HG03432 (cell line): ENCODE measurements around the gene CPNE5.

ENCODE experiments used
- ATAC-seq: cut with Tn5 transposase; IDR thresholded peaks from one replicate; pipeline ENCODE4 v1.9.1; 2021; ENCODE audit warnings: mild to moderate bottlenecking, moderate library complexity; ENCODE audit not compliant: unreplicated experiment

CPNE5 gene

DNA sequence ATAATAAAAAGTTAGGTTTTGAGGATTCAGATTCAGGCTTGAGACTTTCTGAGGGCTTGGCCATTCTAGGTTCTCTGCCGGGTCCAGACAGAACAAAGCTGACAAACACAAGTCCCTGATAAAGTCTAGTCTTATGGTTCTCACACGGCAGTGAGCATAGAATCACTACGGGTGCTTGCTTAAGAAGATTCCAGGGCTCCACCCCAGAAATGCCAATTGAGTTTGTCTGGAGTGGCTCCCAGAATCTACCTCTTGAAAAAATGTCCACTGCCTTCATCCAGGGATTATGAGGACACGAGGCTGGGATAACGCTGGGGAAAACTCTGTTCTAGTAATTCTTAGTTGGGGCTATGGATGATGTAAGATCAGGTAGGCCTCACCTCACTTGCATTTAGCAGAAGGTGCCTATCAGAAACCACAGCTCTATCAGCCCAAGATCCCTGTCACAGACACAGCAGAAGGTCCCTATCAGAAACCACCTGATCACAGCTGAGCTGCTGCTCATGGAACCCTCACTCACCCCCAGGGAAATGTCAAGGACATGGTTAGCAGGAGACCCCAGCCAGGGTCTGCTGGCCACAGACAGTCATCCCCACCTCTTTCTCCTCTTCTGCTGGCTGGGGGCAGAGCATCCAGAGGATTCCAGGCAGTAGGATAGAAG lies 89.3 kb downstream of the CPNE5 start:
- ATAC-seq, result no peak

GRCh38 chr6:36746251-36746650 lies 93.0 kb downstream of the CPNE5 start:
- no peak for ATAC-seq

DNA sequence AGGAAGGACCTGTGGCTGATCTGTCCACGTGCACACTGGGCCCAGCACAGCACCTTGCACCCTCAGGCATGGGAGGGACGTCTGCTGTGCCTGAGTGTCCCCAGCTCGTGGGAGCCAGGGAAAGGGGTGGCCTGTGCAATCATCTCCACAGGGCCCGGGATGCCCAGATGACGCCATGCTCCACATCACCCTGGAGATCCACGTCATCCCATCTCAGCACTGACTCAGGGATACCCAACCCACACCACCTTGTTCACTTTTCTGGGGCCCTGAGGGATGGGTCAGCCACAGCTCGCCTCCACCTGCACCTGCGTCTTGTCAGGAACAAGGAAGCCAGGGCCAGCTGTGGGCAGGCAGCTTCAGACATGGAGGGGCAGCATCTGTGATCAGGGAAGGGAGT lies 93.4 kb downstream of the CPNE5 start:
- ATAC-seq, result no peak

GRCh38 chr6:36745283-36745682 lies 94.0 kb downstream of the CPNE5 start:
- ATAC-seq, result no peak

DNA sequence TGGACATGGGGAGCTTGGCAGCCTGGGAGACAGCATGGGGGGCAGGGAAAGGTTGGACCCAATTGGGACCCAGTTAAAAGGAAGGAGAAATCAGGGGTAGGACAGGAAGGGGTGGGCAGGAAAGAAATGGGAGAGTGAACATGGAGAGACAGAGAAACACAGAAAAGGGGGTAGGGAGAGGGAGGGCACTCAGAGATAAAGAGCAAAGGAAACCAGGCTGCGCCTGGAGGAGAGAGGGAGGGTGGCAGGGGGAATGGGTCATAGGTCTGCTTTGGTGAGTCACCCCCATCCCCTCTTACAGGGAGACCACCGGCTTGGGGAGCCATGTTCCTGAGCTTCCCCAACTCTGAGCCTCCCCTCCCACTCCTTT lies 95.0 kb downstream of the CPNE5 start:
- no peak for ATAC-seq

DNA sequence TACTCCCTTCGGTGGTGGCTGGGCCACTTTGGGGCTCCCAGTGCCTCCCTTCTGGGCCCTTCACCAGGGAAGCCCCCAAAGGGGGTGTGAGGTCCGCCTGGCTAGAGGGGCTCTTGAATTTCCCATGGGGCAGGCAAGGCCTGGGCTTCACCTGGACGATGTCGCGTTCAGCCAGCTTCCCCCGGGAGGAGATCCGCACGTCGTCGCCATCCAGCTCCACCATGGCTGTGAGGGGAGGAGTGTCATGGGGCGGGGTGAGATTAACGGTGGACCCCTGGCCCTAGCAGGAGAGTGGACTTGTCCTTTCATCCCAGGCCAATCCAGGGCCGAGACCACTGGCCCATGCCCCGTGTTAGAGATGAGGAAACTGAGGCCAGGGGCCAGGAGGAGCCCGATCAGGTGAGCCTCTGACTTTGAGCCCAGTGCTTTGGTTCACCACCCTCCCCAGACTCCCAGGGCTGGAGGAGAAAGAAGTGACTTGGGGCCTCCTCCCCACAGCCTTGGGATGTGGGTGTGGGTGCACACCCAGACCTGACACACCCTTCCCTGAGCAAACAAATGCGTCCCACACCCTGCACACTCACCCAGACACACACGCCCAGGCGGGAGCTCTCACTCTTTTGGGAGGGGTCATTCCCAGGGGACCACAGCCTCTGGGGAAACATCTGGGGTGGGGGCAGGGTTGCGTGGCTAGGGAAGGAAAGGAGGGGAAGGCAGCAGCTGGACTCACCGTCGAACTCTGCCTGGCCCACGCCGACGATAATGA lies 95.5 kb downstream of the CPNE5 start:
- ATAC-seq, result no peak

GRCh38 chr6:36743032-36743431 lies 96.2 kb downstream of the CPNE5 start:
- no peak for ATAC-seq

DNA sequence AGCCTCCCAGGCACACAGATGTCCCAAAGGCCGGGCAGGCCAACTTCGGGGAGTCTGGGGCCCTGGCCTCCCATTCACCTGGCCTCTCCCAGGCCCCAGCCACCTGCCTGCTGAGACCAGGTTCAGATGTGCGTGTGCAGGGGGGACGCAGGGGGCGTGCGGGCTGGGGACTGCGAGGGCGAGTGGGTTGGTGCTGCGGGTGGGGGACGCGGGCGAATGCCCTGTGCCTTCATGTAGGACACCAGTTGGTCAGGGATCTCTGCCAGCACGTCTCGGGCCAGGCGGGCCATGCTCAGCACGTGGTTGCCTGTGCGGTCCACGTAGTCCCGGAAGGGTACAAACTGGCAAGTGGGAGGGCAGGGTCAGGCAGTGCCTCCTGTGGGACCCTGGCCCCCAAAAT lies 97.1 kb downstream of the CPNE5 start:
- ATAC-seq, result no peak

DNA sequence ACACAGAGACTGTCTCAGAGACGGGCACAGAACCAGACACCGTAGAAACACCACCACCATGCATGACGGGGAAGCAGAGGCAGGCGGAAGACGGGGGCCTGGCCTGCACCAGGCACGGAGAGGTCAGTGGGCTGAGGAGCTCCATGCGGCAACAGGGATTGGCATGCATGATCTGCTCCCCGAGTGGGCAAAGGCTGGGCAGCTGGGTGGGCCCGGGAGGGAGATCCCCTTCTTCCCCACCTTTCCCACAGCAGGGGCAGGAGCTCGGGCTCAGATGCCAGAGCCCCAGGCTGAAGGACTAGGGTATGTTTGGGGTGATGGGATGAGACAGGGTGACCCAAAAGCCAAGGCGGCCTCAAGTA lies 98.4 kb downstream of the CPNE5 start:
- ATAC-seq, result no peak

DNA sequence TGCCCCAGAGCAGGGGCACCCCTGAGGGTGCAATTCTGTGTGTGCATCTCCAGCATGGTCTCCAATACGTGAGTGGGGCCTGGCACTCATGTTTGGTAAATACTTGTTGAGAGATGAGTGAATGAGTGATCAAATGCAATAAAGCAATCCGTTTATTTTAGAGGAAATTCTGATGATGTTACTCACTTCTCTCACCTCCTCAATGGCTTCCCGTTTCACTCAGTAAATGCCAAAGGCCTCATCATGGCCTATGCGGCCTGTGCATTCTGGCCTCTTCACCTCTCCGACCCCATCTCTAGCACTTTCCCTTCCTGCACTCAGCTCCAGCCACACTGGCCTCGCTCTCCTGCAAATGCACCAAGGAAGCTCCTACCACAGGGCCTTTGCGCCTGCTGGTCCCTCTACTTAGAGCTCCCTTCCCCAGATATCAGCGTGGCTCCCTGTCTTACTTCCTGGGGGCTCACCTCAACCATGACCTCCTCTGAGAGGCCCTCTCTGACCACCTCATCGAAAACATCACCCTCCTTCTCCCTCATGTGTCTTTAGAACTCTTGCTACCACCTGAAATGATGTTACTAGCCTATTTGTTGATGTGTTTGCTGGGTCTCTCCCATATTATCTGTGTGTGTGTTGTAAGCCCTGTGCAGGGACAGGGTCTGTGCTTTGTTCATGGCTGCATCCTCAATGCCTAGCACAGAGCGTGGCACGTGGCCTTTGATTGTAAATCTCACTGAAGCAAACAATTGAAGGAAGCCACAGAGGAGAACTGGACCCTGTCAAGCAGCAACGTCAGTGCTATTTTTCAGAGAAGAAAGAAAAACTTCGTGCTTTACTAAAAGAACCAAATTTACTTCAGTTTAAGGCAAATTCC lies 99.1 kb downstream of the CPNE5 start:
- ATAC-seq, result no peak

- ATAC-seq, result no peak
Measured at GRCh38 chr6:36738108-36738507, 101.1 kb downstream of the CPNE5 start.

- no peak for ATAC-seq
Measured at GRCh38 chr6:36737043-36737785, 102.0 kb downstream of the CPNE5 start.

- ATAC-seq, result no peak
Measured at GRCh38 chr6:36735110-36736071, 103.9 kb downstream of the CPNE5 start.

DNA sequence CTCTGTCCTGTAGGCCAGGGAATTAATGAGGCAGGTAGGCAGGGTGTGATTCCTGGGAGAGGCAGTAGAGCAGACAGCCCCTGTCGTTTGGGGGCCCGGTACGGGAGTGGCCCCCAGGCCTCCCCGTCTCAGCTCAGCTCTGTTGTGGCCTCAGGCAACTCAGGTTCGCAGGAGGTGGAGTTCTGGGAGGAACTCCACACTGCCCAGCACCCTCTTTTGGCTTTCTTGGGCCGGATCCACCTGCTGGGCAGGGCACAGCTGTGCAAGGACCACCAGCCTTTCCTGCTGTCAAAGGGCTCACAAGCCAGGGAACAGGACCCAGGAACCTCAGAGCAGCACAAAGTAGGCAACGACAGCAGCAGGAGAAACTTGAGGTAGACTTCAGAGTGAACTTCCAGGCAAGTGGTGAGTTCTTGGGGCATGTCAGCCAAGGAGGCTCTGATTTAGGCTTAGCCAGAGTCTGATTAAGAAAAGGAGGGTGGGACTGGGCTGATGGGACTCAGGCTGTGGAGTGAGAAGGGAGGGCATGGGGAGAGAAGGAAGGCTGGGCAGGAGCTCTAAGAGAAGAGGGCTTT lies 104.7 kb downstream of the CPNE5 start:
- no peak for ATAC-seq

DNA sequence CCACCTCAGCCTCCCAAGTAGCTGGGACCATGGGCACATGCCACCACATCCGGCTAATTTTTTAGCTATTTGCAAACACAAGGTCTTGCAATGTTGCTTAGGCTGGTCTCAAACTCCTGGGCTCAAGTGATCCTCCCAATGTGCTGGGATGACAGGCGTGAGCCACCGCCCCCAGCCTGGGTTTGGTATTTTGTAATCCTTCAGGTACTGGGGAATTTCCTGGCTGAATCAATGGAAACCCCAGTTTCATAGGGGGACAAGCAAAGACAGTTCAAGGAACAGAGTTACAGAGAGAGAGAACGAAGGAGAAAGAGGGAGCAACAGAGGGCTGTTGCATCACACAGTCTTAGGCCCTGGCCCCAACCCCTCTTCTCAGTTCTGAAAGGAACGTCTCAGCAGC lies 105.9 kb downstream of the CPNE5 start:
- ATAC-seq, result no peak

DNA sequence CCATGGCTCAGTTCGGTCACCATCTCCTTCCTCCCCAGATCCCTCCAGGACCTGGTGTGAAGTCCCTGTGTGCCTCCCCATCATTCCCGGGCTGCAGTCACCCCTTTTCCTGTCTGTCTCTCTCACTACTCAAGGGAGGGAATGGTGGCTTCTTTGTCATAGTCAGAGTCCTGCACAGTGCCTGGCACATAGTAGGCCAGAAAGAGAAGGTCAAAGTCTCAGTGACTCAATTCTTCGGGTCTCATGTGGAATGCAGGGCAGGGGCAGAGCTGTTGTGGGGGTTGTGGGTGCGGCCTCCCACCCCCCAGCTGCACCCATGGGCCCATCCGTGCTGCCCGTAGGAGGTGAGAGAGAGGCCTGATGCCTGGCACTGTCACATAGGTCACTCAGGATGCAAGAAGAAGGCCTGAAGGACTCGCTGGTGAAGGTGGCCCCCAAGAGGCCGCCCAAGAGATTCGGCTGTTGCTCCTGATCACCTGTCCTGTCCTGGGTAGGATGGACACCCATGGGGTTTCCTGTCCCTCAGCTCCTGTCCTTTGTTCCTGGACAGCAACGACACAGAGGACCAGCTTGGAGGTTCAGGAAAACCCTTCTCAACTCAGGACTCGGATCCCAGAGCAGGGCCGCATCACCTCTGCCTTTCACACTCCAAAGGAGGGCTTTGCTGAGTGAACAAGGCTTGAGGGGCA lies 107.5 kb downstream of the CPNE5 start:
- ATAC-seq, result no peak

DNA sequence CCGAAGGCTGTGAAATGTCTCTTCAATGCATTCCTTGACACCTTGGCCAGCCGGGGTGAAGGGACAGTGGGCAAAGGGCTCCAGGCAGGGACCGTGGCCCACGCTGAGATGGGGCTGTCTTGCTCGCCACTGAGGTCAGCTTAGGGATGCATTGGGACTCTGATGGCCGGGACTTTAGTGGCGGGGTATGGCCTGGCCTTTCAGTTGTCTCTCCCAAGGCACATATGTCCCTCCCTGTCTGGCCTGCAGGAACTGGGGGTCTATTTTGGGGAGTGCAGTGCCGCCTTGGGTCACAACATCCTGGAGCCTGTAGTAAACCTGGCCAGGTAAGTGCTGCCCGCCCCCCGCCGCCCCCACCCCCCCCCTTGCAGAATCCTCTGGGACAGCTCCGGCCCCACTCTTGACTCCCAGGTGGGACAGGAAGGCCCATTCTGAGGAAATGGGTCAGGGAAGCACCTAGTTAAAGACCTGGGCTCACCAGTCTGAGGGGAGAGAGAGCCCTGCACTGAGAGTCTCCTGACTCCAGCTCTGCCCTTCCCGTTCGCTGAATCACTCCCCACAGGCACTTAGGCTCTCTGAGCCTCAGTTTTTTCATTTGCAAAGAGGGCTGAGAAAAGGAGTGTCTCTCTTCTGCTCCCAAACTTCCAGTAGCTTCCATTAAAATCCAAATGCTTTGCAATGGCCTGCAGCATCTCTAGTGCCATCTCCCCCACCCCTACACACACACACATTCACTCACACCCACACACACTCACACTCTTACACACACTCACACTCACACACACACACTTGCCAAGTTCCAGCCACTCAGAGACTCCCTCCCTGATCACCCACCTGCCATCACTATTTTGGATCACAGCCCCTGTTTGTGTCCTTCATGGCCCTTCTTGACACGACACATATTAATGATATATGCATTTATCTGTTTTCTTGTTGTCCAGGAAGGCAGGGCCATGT lies 108.5 kb downstream of the CPNE5 start:
- no peak for ATAC-seq

GRCh38 chr6:36729161-36729524 lies 110.1 kb downstream of the CPNE5 start:
- ATAC-seq, result no peak
